ENCODE measurements around the gene TRANK1.

Gene TRANK1

GRCh38 chr3:36800533-36801116, 144.2 kb downstream of the TRANK1 start:
- DNase-seq (ENCODE audit: low read depth), result no peak

GRCh38 chr3:36796881-36797280, 148.0 kb downstream of the TRANK1 start:
- no peak for DNase-seq (ENCODE audit: low read depth)

- DNase-seq (ENCODE audit: low read depth), result no peak
Observed at GRCh38 chr3:36796161-36796560, 148.7 kb downstream of the TRANK1 start.

- no peak for DNase-seq (ENCODE audit: low read depth)
Observed at GRCh38 chr3:36795622-36796021, 149.2 kb downstream of the TRANK1 start.

GRCh38 chr3:36792342-36792741, 152.5 kb downstream of the TRANK1 start:
- DNase-seq (ENCODE audit: low read depth), result no peak

- no peak for DNase-seq (ENCODE audit: low read depth)
Observed at GRCh38 chr3:36790765-36791164, 154.1 kb downstream of the TRANK1 start.

- no peak for DNase-seq (ENCODE audit: low read depth)
Observed at GRCh38 chr3:36786921-36787890, 157.6 kb downstream of the TRANK1 start.

- no peak for DNase-seq (ENCODE audit: low read depth)
Observed at GRCh38 chr3:36784138-36784635, 160.7 kb downstream of the TRANK1 start.

- DNase-seq (ENCODE audit: low read depth), result no peak
Observed at GRCh38 chr3:36777424-36778218, 167.2 kb downstream of the TRANK1 start.

Data from GM04504 (cell line).